ENCODE measurements around the gene BCAS3. TPM values are rescaled to one million over a fixed set of nuclear protein-coding genes. Genes with fewer than 3 reads are reported as not detected.

BCAS3 gene
- total and polyA plus RNA-seq, 9 donors, result 9.4 to 37.0 (median 21.6) TPM

DNA sequence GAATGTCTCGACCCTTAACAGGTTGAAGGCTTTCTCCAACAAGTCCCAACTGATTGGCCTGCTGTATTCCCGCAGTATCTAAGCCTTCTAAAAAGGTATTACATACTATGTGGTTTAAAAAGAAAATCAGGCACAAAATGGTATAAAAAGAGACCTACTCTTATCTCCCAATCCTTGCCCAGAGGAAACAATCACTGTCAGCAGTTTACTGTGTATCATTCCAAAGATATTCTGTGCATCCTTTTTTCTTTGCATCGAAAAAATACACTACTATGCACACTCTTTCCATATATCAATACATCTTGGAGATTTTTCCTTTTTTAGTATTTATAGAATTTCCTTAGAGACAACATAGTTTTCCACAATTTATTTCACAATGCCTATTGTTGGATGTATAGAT, 603.2 kb downstream of the BCAS3 start:
- H3K27ac ChIP-seq, result no peak overlapping the region
- no peak for DNase-seq
- H3K4me3 ChIP-seq, result no peak overlapping the region
- H3K9me3 ChIP-seq, result no peaks in the 10 kb centered on the region
- H3K4me1 ChIP-seq (ENCODE audit: insufficient read depth), result no peaks in the 10 kb centered on the region
- no peaks in the 10 kb centered on the region for H3K27me3 ChIP-seq
- no peak for TF ChIP-seq POLR2A (IDR thresholded peaks at IDR 0.05)
- TF ChIP-seq EP300 (IDR thresholded peaks at IDR 0.05), result no peak
- TF ChIP-seq, protein P1, sequence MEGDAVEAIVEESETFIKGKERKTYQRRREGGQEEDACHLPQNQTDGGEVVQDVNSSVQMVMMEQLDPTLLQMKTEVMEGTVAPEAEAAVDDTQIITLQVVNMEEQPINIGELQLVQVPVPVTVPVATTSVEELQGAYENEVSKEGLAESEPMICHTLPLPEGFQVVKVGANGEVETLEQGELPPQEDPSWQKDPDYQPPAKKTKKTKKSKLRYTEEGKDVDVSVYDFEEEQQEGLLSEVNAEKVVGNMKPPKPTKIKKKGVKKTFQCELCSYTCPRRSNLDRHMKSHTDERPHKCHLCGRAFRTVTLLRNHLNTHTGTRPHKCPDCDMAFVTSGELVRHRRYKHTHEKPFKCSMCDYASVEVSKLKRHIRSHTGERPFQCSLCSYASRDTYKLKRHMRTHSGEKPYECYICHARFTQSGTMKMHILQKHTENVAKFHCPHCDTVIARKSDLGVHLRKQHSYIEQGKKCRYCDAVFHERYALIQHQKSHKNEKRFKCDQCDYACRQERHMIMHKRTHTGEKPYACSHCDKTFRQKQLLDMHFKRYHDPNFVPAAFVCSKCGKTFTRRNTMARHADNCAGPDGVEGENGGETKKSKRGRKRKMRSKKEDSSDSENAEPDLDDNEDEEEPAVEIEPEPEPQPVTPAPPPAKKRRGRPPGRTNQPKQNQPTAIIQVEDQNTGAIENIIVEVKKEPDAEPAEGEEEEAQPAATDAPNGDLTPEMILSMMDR (IDR thresholded peaks at IDR 0.05), result no peak
- no peaks in the 10 kb centered on the region for H3K36me3 ChIP-seq
- intact Hi-C loops (cut with DNase I), result no loop called here
- 93 to 96% (median 95%) methylated on average over 3 of the region's 3 CpGs for WGBS, 3 donors

DNA sequence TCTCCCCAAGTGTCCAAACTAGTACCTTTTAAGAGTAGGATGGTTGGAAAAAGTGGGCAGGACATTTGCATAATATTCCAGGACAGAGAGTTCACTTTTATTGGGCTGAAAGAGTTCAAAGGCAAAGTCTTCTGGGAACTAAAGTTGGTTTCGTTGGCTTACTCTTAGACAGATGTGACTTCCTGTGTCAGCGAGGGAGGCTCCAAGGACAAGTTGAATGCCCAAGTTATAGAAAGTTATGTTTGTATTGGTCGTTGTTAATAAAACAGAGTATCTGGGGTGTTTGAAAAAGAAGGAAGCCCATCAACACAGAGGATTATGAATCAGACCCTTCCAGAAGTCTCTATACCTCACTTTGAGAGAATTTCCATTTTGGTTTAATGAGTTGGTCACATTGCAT, 604.7 kb downstream of the BCAS3 start:
- no peak for DNase-seq
- Histone ChIP-seq H3K4me3 (no peak overlapping the region), H3K36me3 (no peaks in the 10 kb centered on the region), H3K27me3 (no peaks in the 10 kb centered on the region), H3K9me3 (no peaks in the 10 kb centered on the region), H3K4me1 (ENCODE audit: insufficient read depth) (no peaks in the 10 kb centered on the region), H3K27ac (no peak overlapping the region)
- intact Hi-C loops (cut with DNase I), result no loop called here
- WGBS, 3 donors, result 75 to 79% (median 75%) methylated on average over 3 of the region's 3 CpGs
- TF ChIP-seq, protein P1 (IDR thresholded peaks at IDR 0.05), result no peak
- TF ChIP-seq EP300 (IDR thresholded peaks at IDR 0.05) (no peak), POLR2A (IDR thresholded peaks at IDR 0.05) (no peak)

DNA sequence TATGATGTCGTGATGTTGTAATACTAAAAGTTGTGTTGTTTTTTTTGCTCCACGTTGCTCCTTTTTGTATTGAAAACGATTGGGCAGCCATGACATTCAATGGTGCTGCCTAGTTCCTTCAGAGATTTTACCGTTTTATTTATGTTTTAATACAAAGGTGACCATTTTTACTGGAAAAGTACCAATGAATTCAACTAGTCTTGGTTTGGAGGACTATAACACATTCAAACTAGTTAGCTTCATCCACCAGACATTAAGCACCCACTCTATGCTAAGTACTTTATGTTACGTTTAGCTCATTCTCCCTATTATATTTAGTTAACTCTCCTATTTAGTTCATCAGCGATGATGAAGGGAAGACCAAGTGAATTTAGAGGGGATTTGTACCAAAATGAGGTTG, 605.4 kb downstream of the BCAS3 start:
- no peak for DNase-seq
- H3K9me3 ChIP-seq, result no peaks in the 10 kb centered on the region
- no peak overlapping the region for H3K27ac ChIP-seq
- H3K27me3 ChIP-seq, result no peaks in the 10 kb centered on the region
- WGBS, 3 donors, result 93 to 97% (median 95%) methylated on average over 6 of the region's 6 CpGs
- no peaks in the 10 kb centered on the region for H3K36me3 ChIP-seq
- TF ChIP-seq EP300 (IDR thresholded peaks at IDR 0.05) (no peak), POLR2A (IDR thresholded peaks at IDR 0.05) (no peak)
- TF ChIP-seq, protein P1 (IDR thresholded peaks at IDR 0.05), result no peak
- H3K4me1 ChIP-seq (ENCODE audit: insufficient read depth), result peaks cover 2% of the 10 kb centered on the region
- intact Hi-C loops (cut with DNase I), result no loop called here
- H3K4me3 ChIP-seq, result no peak overlapping the region

DNA sequence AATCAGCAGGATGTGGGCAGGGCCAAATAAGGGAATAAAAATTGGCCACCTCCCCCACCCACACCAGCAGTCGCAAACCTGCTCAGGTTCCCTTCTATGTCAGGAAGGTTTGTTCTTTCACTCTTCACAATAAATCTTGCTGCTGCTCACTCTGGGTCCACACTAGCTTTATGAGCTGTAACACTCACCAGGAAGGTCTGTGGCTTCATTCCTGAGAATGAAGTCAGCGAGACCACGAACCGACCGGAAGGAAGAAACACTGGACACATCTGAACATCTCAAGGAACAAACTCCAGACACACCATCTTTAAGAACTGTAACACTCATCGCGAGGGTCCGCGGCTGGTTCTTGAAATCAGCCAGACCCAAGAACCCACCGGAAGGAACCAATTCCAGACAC, 606.5 kb downstream of the BCAS3 start:
- H3K27ac ChIP-seq, result no peak overlapping the region
- 92 to 93% (median 93%) methylated on average over 10 of the region's 10 CpGs for WGBS, 3 donors
- DNase-seq, result no peak
- H3K27me3 ChIP-seq, result no peaks in the 10 kb centered on the region
- no peaks in the 10 kb centered on the region for H3K9me3 ChIP-seq
- H3K36me3 ChIP-seq, result no peaks in the 10 kb centered on the region
- peaks cover 8% of the 10 kb centered on the region for H3K4me1 ChIP-seq (ENCODE audit: insufficient read depth)
- TF ChIP-seq POLR2A (IDR thresholded peaks at IDR 0.05), result no peak
- TF ChIP-seq EP300 (IDR thresholded peaks at IDR 0.05), result no peak
- TF ChIP-seq, protein P1 (IDR thresholded peaks at IDR 0.05), result no peak
- no peak overlapping the region for H3K4me3 ChIP-seq
- intact Hi-C loops (cut with DNase I), result no loop called here

DNA sequence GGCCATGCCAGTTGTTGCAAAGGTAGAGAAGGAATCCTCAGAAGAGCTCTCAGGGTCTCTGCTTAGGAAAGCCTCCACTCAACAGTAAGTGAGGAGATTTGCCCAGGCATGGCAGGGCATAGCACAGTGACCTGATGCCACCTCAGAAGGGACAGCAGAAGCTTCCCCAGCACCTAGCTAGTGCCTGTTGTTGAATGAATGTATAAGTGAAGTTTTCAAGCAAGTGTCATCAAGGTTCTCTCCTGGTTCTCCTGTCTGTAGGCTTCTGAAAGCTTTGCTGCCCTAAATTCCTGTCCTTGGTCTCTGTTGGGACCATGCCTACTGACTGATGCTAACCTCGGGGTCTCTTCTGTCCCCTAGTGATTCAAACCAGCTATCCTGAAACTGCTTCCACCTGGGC, 607.1 kb downstream of the BCAS3 start:
- intact Hi-C loops (cut with DNase I), result no loop called here
- 73 to 88% (median 77%) methylated on average over 1 of the region's 1 CpG for WGBS, 3 donors

More for the DNA sequence above, 607.1 kb downstream of the BCAS3 start:
- DNase-seq, result no peak
- no peaks in the 10 kb centered on the region for H3K27me3 ChIP-seq
- H3K36me3 ChIP-seq, result no peaks in the 10 kb centered on the region
- peaks cover 8% of the 10 kb centered on the region for H3K4me1 ChIP-seq (ENCODE audit: insufficient read depth)
- no peaks in the 10 kb centered on the region for H3K9me3 ChIP-seq
- TF ChIP-seq POLR2A (IDR thresholded peaks at IDR 0.05), result no peak
- TF ChIP-seq EP300 (IDR thresholded peaks at IDR 0.05), result no peak
- TF ChIP-seq, protein P1 (IDR thresholded peaks at IDR 0.05), result no peak
- no peak overlapping the region for H3K27ac ChIP-seq
- H3K4me3 ChIP-seq, result no peak overlapping the region

Measured in ovary (tissue), 9 donors.